ENCODE results near the gene COA6.
A peak's percentile ranks its signal among the peaks of the same experiment; 100 is the strongest.
"Not testable (repeated sequence)": the region's sequence is repeated elsewhere in the genome, so short reads cannot be mapped to it uniquely, and the experiment has no call there.

COA6 gene

GRCh38 chr1:234369784-234370183 is 3.5 kb upstream of the COA6 start:
- DNase-seq (ENCODE audit: low spot score): no peak

GRCh38 chr1:234371414-234371813 is 1.8 kb upstream of the COA6 start:
- no peak for DNase-seq (ENCODE audit: low spot score)

DNA sequence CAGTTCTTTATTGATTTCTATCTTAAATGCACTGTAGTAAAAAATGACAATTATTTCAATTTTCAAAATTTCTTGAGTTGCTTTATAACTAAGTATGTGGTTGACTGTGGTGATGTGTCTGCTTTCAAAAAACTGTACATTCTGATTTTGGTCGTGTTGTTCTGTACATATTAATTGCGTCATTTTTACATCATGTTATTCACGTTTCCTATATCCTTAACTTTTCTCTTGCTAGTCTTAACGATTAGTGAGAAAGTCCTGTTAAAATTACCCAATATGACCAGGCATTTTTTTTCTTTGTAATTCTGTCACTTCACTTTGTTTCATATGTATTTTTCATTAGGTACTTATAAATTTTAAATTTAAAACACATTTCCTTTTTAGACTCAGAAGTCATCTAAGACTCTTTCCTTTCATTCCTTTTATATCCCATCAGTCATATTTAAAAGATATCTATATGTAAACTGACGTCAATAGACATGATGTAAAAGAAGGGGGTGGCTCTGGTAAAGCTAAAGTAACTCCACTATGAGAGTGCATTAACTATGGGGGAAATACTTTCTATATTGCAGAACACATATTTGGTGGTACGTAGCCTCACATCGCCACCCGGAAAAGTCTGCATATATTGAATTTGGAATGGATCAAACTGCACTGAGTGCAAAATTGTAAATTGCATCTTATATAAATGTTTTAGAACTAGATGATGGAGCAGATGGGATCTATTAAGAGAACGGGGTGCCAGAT is 1.1 kb upstream of the COA6 start:
- DNase-seq (ENCODE audit: low spot score): no peak

GRCh38 chr1:234373959-234374254 is 651 bp downstream of the COA6 start:
- DNase-seq (ENCODE audit: low spot score): no peak

DNA sequence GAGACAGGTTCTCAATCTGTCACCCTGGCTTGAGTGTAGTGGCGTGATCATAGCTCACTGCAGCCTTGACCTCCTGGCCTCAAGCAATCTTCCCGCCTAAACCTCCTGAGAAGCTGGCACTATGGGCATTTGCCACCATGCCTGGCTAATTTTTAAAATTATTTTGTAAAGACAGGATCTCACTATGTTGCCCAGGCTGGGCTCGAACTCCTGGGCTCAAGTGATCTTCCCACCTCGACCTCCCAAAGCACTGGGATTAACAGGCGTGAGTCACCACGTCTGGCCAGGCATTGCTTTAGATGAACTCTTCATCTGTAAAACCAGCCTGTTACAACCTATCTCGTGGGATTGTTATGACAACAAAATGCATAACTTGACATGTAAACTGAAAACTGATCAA is 2.4 kb downstream of the COA6 start:
- DNase-seq (ENCODE audit: low spot score): no peak

- not testable (repeated sequence) for DNase-seq (ENCODE audit: low spot score)
Measured at GRCh38 chr1:234379591-234380109, 6.4 kb downstream of the COA6 start.

GRCh38 chr1:234381699-234382555 is 8.7 kb downstream of the COA6 start:
- no peak for DNase-seq (ENCODE audit: low spot score)

- no peak for DNase-seq (ENCODE audit: low spot score)
Measured at GRCh38 chr1:234386122-234386521, 12.9 kb downstream of the COA6 start.

DNA sequence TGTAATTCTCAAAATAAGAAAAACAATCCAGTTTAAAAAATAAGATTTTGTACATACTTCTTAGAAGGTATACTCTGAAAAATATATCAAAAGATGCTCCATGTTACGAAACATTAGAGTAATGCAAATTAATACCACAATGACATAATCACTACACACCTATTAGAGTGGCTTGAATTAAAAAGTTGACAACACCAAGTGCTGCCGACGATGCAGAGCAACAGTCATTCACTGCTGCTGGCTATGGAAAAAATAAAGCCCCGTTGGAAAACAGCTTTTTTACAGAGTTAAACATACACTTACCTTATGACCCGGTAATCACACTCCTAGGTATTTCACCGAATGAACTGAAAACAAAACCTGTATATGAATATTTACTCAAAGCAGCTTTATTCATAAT is 14.8 kb downstream of the COA6 start:
- DNase-seq (ENCODE audit: low spot score): no peak

- no peak for DNase-seq (ENCODE audit: low spot score)
Measured at GRCh38 chr1:234393190-234393589, 19.9 kb downstream of the COA6 start.

GRCh38 chr1:234395297-234395696 is 22.0 kb downstream of the COA6 start:
- no peak for DNase-seq (ENCODE audit: low spot score)

- DNase-seq (ENCODE audit: low spot score): no peak
Measured at GRCh38 chr1:234396092-234396491, 22.8 kb downstream of the COA6 start.

DNA sequence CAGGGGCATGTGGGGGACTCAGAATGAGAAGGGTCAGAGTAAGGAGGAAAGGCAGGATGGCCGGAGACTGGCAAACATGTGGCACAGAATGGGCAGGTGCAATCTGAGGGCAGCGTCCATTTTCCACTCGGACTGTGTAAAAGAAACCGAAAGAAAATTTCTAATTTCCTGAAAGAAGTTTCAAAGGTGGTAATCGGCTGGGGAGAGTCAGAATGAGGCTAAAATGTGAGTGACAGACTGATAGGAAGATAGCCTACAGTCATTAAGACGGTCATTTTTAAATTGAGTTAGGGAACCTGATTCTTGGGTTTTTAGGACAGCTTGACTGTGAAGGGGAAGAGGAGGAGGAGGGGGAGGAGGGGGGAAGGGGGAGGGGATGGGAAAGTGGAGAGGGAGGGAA is 23.6 kb downstream of the COA6 start:
- DNase-seq (ENCODE audit: low spot score): no peak

DNA sequence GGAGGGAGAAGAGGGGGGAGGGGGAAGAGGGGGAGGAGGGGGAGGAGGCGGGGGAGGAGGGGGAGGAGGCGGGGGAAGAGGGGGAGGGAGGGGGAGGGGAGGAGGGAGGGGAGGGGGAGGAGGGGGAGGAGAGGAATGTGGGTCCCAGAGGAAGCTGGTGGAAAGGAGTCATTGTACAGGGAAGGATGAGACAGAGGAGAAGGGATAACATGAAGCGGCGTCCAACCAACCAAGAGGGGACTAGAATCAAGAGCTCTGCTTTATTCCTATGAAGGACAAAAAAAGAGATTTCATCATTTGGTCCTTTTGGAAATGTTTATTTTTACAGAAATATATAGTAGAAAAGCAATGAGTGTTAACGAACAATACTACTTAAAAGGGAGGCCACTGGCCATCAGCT is 24.5 kb downstream of the COA6 start:
- DNase-seq (ENCODE audit: low spot score): no peak

- peak; percentile 23 for DNase-seq (ENCODE audit: low spot score)
Measured at GRCh38 chr1:234398849-234399381, 25.7 kb downstream of the COA6 start.

- DNase-seq (ENCODE audit: low spot score): not testable (repeated sequence)
Measured at GRCh38 chr1:234399515-234399914, 26.3 kb downstream of the COA6 start.

DNA sequence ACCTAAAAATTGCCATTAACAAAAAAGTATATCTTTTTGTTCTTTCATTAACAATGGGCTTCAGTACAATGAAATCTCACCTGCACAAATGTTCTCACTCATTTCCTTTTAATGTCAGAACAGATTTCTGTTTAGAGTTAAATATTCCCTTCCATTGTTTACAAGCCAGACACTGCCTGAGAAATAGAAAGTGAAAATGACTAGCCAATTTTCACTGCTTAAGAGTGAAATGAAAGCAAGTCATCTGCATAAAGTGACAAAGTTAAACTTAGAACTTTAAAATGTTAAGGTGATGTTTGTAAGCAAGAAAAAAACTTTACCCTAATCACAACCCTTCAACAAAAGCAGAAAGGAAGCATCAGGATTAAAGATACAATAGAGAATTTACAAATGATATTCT is 27.5 kb downstream of the COA6 start:
- peak; percentile 23 for DNase-seq (ENCODE audit: low spot score)

DNA sequence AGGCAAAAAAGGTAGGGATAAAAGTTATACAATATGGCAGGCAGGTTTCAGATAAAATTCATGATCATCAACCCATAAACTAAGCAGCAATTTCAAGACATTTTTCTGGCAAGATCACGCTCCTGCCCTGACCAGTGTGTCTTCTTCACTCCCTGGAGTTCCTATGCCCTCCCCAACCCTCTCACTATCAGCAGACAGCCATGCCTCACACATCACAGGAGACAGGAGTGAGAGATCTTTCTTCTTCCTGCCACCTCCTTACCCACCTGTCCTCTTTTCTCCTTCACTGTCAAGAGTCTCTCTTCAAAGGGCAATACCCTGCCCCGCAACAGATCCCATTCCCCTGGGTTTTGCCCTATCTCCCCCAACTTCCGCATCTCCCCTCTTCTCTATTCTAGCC is 28.4 kb downstream of the COA6 start:
- no peak for DNase-seq (ENCODE audit: low spot score)

DNA sequence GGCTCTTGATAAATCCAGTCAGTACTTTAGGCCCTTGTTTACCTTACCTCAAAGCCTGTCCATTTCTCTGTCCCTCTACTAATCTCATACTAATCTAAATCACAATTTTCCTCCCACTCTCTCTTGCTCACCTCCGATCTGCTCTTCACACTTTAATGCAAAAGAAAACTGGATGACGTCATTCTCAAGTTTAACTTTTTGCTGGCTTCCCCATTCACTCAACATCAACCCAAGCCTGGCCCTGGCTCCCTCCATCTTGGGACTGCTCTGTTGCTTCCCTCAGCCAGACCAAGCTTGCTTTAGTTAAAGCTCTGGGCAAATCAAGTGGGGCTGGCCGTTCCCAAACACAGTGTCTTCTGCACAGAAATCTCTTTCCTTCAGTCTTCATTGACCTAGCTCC is 29.7 kb downstream of the COA6 start:
- no peak for DNase-seq (ENCODE audit: low spot score)

GRCh38 chr1:234405676-234406075 is 32.4 kb downstream of the COA6 start:
- no peak for DNase-seq (ENCODE audit: low spot score)

DNA sequence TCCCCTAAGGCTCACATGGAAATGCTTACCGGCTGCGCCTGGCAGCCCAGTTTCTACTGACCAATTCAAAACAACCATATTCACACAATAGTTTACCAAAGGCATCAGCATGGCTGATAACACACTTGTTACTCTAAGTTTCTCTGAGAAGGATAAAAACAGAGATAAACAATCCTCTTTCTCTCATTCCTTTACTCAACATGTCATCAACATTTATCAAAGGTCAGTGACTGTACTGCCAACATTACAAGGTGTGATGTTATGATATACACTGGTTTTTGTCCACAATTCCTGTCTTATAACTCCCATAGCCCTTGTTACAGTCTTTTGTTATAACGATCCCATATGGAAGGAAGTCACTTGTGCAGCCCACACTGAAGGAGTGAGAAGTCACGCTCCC is 33.6 kb downstream of the COA6 start:
- DNase-seq (ENCODE audit: low spot score): no peak

DNA sequence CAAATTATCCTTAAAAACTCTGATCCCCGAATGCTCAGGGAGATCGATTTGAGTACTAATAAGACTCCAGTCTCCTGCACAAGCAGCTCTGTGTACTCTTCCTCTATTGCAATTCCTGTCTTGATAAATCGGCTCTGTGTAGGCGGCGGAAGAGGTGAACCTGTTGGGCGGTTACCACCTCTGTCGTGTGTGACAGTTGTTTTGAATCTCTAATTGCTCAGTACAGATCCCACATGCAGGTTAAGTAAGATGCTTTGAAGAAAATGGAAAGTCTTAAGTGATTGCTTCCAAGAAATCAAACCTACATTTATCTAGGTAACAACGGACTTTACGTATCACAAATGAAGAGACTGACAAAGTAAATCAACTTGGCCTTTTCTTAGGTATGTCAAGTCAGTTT is 35.5 kb downstream of the COA6 start:
- no peak for DNase-seq (ENCODE audit: low spot score)

DNA sequence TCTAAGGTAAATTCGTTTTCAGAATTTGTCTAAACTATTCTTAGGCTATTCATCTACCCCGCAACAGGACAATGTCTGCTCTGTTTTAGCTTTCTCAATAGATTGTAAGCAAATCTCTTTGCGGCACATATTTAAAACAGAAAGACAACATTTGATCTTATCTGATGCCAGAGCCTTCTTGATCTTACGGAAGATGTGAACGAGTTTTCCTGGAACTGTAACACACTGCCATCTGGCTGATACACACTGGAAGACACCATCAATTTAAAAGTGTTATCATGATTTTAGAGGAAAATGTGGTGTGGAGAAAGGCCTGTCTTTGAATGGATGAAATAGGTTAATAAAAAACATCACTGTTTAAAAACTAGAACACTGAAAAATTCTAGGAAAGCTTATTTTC is 36.1 kb downstream of the COA6 start:
- no peak for DNase-seq (ENCODE audit: low spot score)
